NCI-H774 (cell line): ENCODE data around the gene FYB2.

ENCODE experiments used
- DNase-seq: peaks from one replicate; lab custom pipeline; 2025; lab: John Stamatoyannopoulos, UW

FYB2 gene

GRCh38 chr1:56834137-56834900 is 15.1 kb upstream of the FYB2 start:
- DNase-seq = no peak

GRCh38 chr1:56833088-56833487 is 13.9 kb upstream of the FYB2 start:
- no peak for DNase-seq

GRCh38 chr1:56831871-56832693 is 12.9 kb upstream of the FYB2 start:
- peak; percentile 57 for DNase-seq

GRCh38 chr1:56830052-56830451 is 10.8 kb upstream of the FYB2 start:
- DNase-seq = no peak

- no peak for DNase-seq
These were observed 8.5 kb upstream of the FYB2 start for GRCh38 chr1:56827711-56828110.

- no peak for DNase-seq
These were observed 6.2 kb upstream of the FYB2 start for GRCh38 chr1:56825436-56825835.

GRCh38 chr1:56824938-56825337 is 5.7 kb upstream of the FYB2 start:
- DNase-seq = peak; percentile 51

- DNase-seq = no peak
These were observed 5.1 kb upstream of the FYB2 start for GRCh38 chr1:56824271-56824670.

- no peak for DNase-seq
These were observed 2.2 kb upstream of the FYB2 start for GRCh38 chr1:56821462-56821797.

GRCh38 chr1:56820755-56821461 is 1.7 kb upstream of the FYB2 start:
- peak; percentile 69 for DNase-seq

- no peak for DNase-seq
These were observed 1.3 kb downstream of the FYB2 start for GRCh38 chr1:56817716-56818463.

GRCh38 chr1:56816909-56817308 is 2.3 kb downstream of the FYB2 start:
- DNase-seq = no peak

- no peak for DNase-seq
These were observed 2.9 kb downstream of the FYB2 start for GRCh38 chr1:56816264-56816663.

GRCh38 chr1:56814205-56814604 is 5.0 kb downstream of the FYB2 start:
- DNase-seq = no peak

GRCh38 chr1:56811331-56811730 is 7.9 kb downstream of the FYB2 start:
- no peak for DNase-seq

GRCh38 chr1:56808410-56808809 is 10.8 kb downstream of the FYB2 start:
- no peak for DNase-seq

- DNase-seq = no peak
These were observed 12.4 kb downstream of the FYB2 start for GRCh38 chr1:56806804-56807203.

GRCh38 chr1:56803561-56804156 is 15.5 kb downstream of the FYB2 start:
- peak; percentile 27 for DNase-seq

GRCh38 chr1:56799605-56800400 is 19.4 kb downstream of the FYB2 start:
- DNase-seq = no peak

- DNase-seq = no peak
These were observed 21.1 kb downstream of the FYB2 start for GRCh38 chr1:56798053-56798471.
